ENCODE results near the gene TMUB2.
"Not testable (repeated sequence)": the region's sequence is repeated elsewhere in the genome, so short reads cannot be mapped to it uniquely, and the experiment has no call there.

The TMUB2 gene

GRCh38 chr17:44219616-44220212 is 32.9 kb downstream of the TMUB2 start, which contains the start of gene UBTF:
Gene UBTF (minus strand): TSS chr17:44219675. CDS start chr17:44218229, 1,446 bp downstream.
- DNase-seq, result peak; percentile 60

GRCh38 chr17:44220213-44221083 is 33.7 kb downstream of the TMUB2 start:
- DNase-seq, result no peak

- peak; percentile 70 for DNase-seq
These were observed 34.5 kb downstream of the TMUB2 start for GRCh38 chr17:44221084-44221861.

GRCh38 chr17:44221862-44222111 is 35.0 kb downstream of the TMUB2 start:
- DNase-seq, result no peak

GRCh38 chr17:44222112-44222869 is 35.5 kb downstream of the TMUB2 start:
- peak; percentile 80 for DNase-seq

- DNase-seq, result no peak
These were observed 36.8 kb downstream of the TMUB2 start for GRCh38 chr17:44223541-44224071.

- DNase-seq, result no peak
These were observed 42.3 kb downstream of the TMUB2 start for GRCh38 chr17:44229090-44229489.

- no peak for DNase-seq
These were observed 43.4 kb downstream of the TMUB2 start for GRCh38 chr17:44230140-44230539.

GRCh38 chr17:44232061-44232460 is 45.3 kb downstream of the TMUB2 start:
- no peak for DNase-seq

- DNase-seq, result no peak
These were observed 46.8 kb downstream of the TMUB2 start for GRCh38 chr17:44233582-44233981.

- DNase-seq, result no peak
These were observed 48.8 kb downstream of the TMUB2 start for GRCh38 chr17:44235583-44235936.

- no peak for DNase-seq
These were observed 49.7 kb downstream of the TMUB2 start for GRCh38 chr17:44236444-44236991.

- DNase-seq, result not testable (repeated sequence)
These were observed 51.1 kb downstream of the TMUB2 start for GRCh38 chr17:44237886-44238285.

GRCh38 chr17:44241106-44241624 is 54.4 kb downstream of the TMUB2 start:
- no peak for DNase-seq
